H9 (cell line): Measurements from ENCODE around the gene ORAI1. TPM values are rescaled to one million over a fixed set of nuclear protein-coding genes. Genes with fewer than 3 reads are reported as not detected.
A peak's percentile ranks its signal among the peaks of the same experiment; 100 is the strongest.

Experiments
- DNase-seq: peaks from one replicate; pipeline ENCODE4 v3.0.0-alpha.2; 2017
- H2AFZ ChIP-seq: one replicate; pipeline ENCODE4 v1.6.1; 2013; ENCODE audit warnings: mild to moderate bottlenecking, low read length, control low read depth, moderate library complexity
- H2AK5ac ChIP-seq: 2 replicates; pipeline ENCODE4 v1.6.1; 2013; ENCODE audit warnings: low read length, control low read depth, mixed read lengths; ENCODE audit not compliant: insufficient read length
- H2BK120ac ChIP-seq: one replicate; pipeline ENCODE4 v1.6.1; 2013; ENCODE audit warnings: low read depth, mild to moderate bottlenecking, low read length, control low read depth, inconsistent platforms; ENCODE audit not compliant: poor library complexity, severe bottlenecking
- H2BK12ac ChIP-seq: 2 replicates; pipeline ENCODE4 v1.6.1; 2013; ENCODE audit warnings: low read length, control low read depth, mixed read lengths, low read depth; ENCODE audit not compliant: insufficient read length
- H2BK15ac ChIP-seq: 2 replicates; pipeline ENCODE4 v1.6.1; 2013; ENCODE audit warnings: low read depth, low read length, control low read depth
- H2BK20ac ChIP-seq: one replicate; pipeline ENCODE4 v1.6.1; 2013; ENCODE audit warnings: low read depth, mild to moderate bottlenecking, low read length, control low read depth, inconsistent platforms; ENCODE audit not compliant: poor library complexity, severe bottlenecking
- H2BK5ac ChIP-seq: 2 replicates; pipeline ENCODE4 v1.6.1; 2013; ENCODE audit warnings: low read length, control low read depth, mixed read lengths; ENCODE audit not compliant: insufficient read length
- H3K14ac ChIP-seq: 2 replicates; pipeline ENCODE4 v1.6.1; 2013; ENCODE audit warnings: low read length, control low read depth; ENCODE audit not compliant: insufficient read depth
- H3K18ac ChIP-seq: 2 replicates; pipeline ENCODE4 v1.6.1; 2013; ENCODE audit warnings: low read depth, mild to moderate bottlenecking, mixed read lengths, low read length, control low read depth; ENCODE audit not compliant: insufficient read length
- H3K23ac ChIP-seq: 2 replicates; pipeline ENCODE4 v1.6.1; 2013; ENCODE audit warnings: low read length, control low read depth, mixed read lengths, low read depth; ENCODE audit not compliant: insufficient read length
- H3K23me2 ChIP-seq: 2 replicates; pipeline ENCODE4 v1.6.1; 2013; ENCODE audit warnings: low read depth, mild to moderate bottlenecking, mixed read lengths, low read length, control low read depth; ENCODE audit not compliant: insufficient read length, poor library complexity, severe bottlenecking
- H3K27ac ChIP-seq: 2 replicates; pipeline ENCODE4 v1.5.1; 2013; ENCODE audit warnings: low read length, control low read depth, mixed read lengths, low read depth; ENCODE audit not compliant: insufficient read length
- H3K27me3 ChIP-seq: 2 replicates; pipeline ENCODE4 v1.6.1; 2013; ENCODE audit warnings: low read length, control low read depth, inconsistent platforms; ENCODE audit not compliant: insufficient read depth
- H3K4ac ChIP-seq: 2 replicates; pipeline ENCODE4 v1.6.1; 2013; ENCODE audit warnings: low read depth, mild to moderate bottlenecking, control low read depth, inconsistent platforms, low read length, moderate library complexity
- H3K4me1 ChIP-seq: 2 replicates; pipeline ENCODE4 v1.6.1; 2013; ENCODE audit warnings: low read length, control low read depth, inconsistent platforms; ENCODE audit not compliant: insufficient read depth
- H3K4me2 ChIP-seq: 2 replicates; pipeline ENCODE4 v1.6.1; 2013; ENCODE audit warnings: low read length, control low read depth, mixed read lengths; ENCODE audit not compliant: insufficient read length, insufficient read depth
- H3K56ac ChIP-seq: 2 replicates; pipeline ENCODE4 v1.6.1; 2013; ENCODE audit warnings: low read depth, mild to moderate bottlenecking, mixed read lengths, low read length, control low read depth; ENCODE audit not compliant: insufficient read length
- H3K79me1 ChIP-seq: 2 replicates; pipeline ENCODE4 v1.6.1; 2013; ENCODE audit warnings: low read depth, mild to moderate bottlenecking, moderate library complexity, low read length, control low read depth, inconsistent platforms; ENCODE audit not compliant: insufficient read depth, poor library complexity, severe bottlenecking
- H3K79me2 ChIP-seq: 2 replicates; pipeline ENCODE4 v1.6.1; 2013; ENCODE audit warnings: low read length, control low read depth, inconsistent platforms; ENCODE audit not compliant: insufficient read depth
- H3K9ac ChIP-seq: 2 replicates; pipeline ENCODE4 v1.6.1; 2013; ENCODE audit warnings: low read length, control low read depth, mixed read lengths; ENCODE audit not compliant: insufficient read length; ENCODE audit errors: extremely low read depth
- H3K9me3 ChIP-seq: one replicate; pipeline ENCODE4 v1.6.1; 2013; ENCODE audit warnings: low read depth, low read length, inconsistent platforms; ENCODE audit not compliant: control insufficient read depth
- H3T11ph ChIP-seq: one replicate; pipeline ENCODE4 v1.6.1; 2013; ENCODE audit warnings: mild to moderate bottlenecking, low read length, control low read depth, inconsistent platforms
- H4K20me1 ChIP-seq: one replicate; pipeline ENCODE4 v1.6.1; 2013; ENCODE audit not compliant: control insufficient read depth, insufficient read length, insufficient read depth
- H4K5ac ChIP-seq: 2 replicates; pipeline ENCODE4 v1.6.1; 2013; ENCODE audit warnings: low read depth, mild to moderate bottlenecking, mixed read lengths, low read length, control low read depth; ENCODE audit not compliant: insufficient read length
- H4K8ac ChIP-seq: replicated peaks from 2 replicates; pipeline ENCODE4 v1.6.1; 2013; ENCODE audit warnings: low read length, control low read depth, mixed read lengths, low read depth; ENCODE audit not compliant: insufficient read length
- H4K91ac ChIP-seq: 2 replicates; pipeline ENCODE4 v1.6.1; 2013; ENCODE audit warnings: low read depth, mild to moderate bottlenecking, moderate library complexity, mixed read lengths, low read length, control low read depth; ENCODE audit not compliant: insufficient read length
- H3K27ac Mint-ChIP-seq, 3 experiments: 2 replicates in 2 of 3; 3 replicates in 1 of 3; pipeline ENCODE4 v1.8.0; 2020 to 2021; ENCODE audit warnings: mixed read lengths in 3 of 3, mild to moderate bottlenecking in 1 of 3, moderate library complexity in 1 of 3
- H3K27me3 Mint-ChIP-seq: 2 replicates; pipeline ENCODE4 v1.8.0; 2021; ENCODE audit warnings: low read depth, mild to moderate bottlenecking, moderate library complexity, mixed read lengths
- H3K36me3 Mint-ChIP-seq, 3 experiments: 2 replicates in 2 of 3; 3 replicates in 1 of 3; pipeline ENCODE4 v1.8.0; 2020 to 2021; ENCODE audit warnings: low read depth in 3 of 3, mixed read lengths in 3 of 3; ENCODE audit not compliant: insufficient read depth in 1 of 3
- H3K4me1 Mint-ChIP-seq, 2 experiments: 2 replicates each; pipeline ENCODE4 v1.8.0; 2020; ENCODE audit warnings: mixed read lengths in 2 of 2
- H3K4me3 Mint-ChIP-seq, 2 experiments: 2 replicates in 1 of 2; 3 replicates in 1 of 2; pipeline ENCODE4 v1.8.0; 2020 to 2021; ENCODE audit warnings: mild to moderate bottlenecking in 2 of 2, mixed read lengths in 2 of 2, moderate library complexity in 1 of 2
- H3K9me3 Mint-ChIP-seq, 2 experiments: 2 replicates in 1 of 2; 3 replicates in 1 of 2; pipeline ENCODE4 v1.8.0; 2020; ENCODE audit warnings: mild to moderate bottlenecking in 2 of 2, mixed read lengths in 2 of 2, moderate library complexity in 1 of 2
- WGBS: extraction: QIAGEN DNeasy Blood & Tissue Kit; methylation state at CpG from one replicate; pipeline ENCODE4 v1.1.7; 2013; ENCODE audit warnings: missing lambda C conversion rate, low lambda C conversion rate, mixed read lengths; ENCODE audit not compliant: insufficient read length; ENCODE audit errors: extremely low coverage; 5-methylcytosine and 5-hydroxymethylcytosine counted together
- total RNA-seq: library from RNA; stranded (reverse); gene quantifications from 2 replicates; pipeline ENCODE4 v1.2.1, GENCODE V29; 2021
- TF ChIP-seq, protein P1 (sequence below): fragments of 200-600 bp; sonication (generic); conservative IDR thresholded peaks from 3 replicates; pipeline ENCODE4 v1.8.0; 2021; ENCODE audit warnings: antibody characterized with exemption, mild to moderate bottlenecking

ORAI1 gene
- total RNA-seq, 1 experiment from 2014 or later: 24.7 TPM

DNA sequence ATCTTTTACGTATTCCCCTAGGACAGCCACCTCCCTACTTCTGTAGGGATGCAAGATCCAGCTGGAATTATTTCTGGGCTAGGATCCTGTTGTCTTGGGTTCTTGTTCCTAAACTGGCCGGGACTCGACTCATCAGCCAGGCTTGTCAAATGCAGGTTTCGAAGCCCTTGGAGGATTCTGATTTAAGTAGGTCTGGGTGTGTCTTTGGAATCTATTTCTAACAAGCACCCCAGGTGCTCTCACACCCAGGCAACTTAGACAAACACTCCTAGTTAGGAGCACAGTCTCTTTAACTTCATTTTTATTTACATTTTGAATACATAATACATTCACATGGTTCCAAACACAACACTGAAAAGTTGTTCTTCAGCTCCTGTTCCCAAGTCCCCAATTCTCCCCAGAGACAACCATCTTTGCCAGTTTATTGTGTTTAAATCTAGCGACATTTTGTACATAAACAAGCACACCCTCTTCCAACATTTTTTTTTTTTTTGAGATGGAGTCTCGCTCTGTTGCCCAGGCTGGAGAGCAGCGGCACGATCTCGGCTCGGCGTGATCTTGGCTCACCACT is 22.2 kb downstream of the ORAI1 start:
- H3K79me2 ChIP-seq: no peaks in the 10 kb centered on the region
- no peak overlapping the region for H4K5ac ChIP-seq
- Mint-ChIP-seq H3K27me3 (no peaks in the 10 kb centered on the region; the same call in 1 of the 2 replicates), H3K36me3 (peaks cover 4 to 6% (median 5%) of the 10 kb centered on the region in 3 experiments; a peak in 5 of 7 replicates), H3K4me3 (no peak overlapping the region), H3K27ac (peak overlapping the region in 1 of 3 experiments; percentile 34; a peak in 1 of 7 replicates), H3K4me1 (peaks cover 5 to 7% of the 10 kb centered on the region in 2 experiments), H3K9me3 (no peaks in the 10 kb centered on the region)
- H2BK12ac ChIP-seq: no peak overlapping the region
- no peaks in the 10 kb centered on the region for H3K23me2 ChIP-seq
- no peak overlapping the region for H2BK5ac ChIP-seq
- no peaks in the 10 kb centered on the region for H4K20me1 ChIP-seq
- no peak overlapping the region for H3T11ph ChIP-seq
- H3K4me1 ChIP-seq: no peaks in the 10 kb centered on the region
- H3K9ac ChIP-seq: no peak overlapping the region
- H4K8ac ChIP-seq: no peak overlapping the region
- H3K23ac ChIP-seq: no peak overlapping the region
- no peak overlapping the region for H2AFZ ChIP-seq
- H4K91ac ChIP-seq: no peak overlapping the region
- no peak overlapping the region for H2AK5ac ChIP-seq
- no peak overlapping the region for H3K27ac ChIP-seq
- H3K14ac ChIP-seq: no peak overlapping the region
- no peak overlapping the region for H2BK15ac ChIP-seq
- H3K56ac ChIP-seq: no peak overlapping the region
- H3K18ac ChIP-seq: no peak overlapping the region
- no CpG with 5 or more reads among the region's 11 CpGs for WGBS
- TF ChIP-seq, protein P1, sequence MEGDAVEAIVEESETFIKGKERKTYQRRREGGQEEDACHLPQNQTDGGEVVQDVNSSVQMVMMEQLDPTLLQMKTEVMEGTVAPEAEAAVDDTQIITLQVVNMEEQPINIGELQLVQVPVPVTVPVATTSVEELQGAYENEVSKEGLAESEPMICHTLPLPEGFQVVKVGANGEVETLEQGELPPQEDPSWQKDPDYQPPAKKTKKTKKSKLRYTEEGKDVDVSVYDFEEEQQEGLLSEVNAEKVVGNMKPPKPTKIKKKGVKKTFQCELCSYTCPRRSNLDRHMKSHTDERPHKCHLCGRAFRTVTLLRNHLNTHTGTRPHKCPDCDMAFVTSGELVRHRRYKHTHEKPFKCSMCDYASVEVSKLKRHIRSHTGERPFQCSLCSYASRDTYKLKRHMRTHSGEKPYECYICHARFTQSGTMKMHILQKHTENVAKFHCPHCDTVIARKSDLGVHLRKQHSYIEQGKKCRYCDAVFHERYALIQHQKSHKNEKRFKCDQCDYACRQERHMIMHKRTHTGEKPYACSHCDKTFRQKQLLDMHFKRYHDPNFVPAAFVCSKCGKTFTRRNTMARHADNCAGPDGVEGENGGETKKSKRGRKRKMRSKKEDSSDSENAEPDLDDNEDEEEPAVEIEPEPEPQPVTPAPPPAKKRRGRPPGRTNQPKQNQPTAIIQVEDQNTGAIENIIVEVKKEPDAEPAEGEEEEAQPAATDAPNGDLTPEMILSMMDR: no peak
- no peaks in the 10 kb centered on the region for H3K79me1 ChIP-seq
- DNase-seq: no peak
- no peaks in the 10 kb centered on the region for H3K27me3 ChIP-seq
- H2BK120ac ChIP-seq: no peak overlapping the region
- H3K4me2 ChIP-seq: no peak overlapping the region
- H2BK20ac ChIP-seq: no peak overlapping the region
- no peaks in the 10 kb centered on the region for H3K9me3 ChIP-seq
- H3K4ac ChIP-seq: no peak overlapping the region
